Ramos (cell line): ENCODE measurements around the gene CRYBG1.
"Not testable (repeated sequence)": the region's sequence is repeated elsewhere in the genome, so short reads cannot be mapped to it uniquely, and the experiment has no call there.

Source experiments
- in situ Hi-C: fragments of 300-500 bp; cut with MboI; formaldehyde crosslinking; loops from one replicate; pipeline ENCODE4 v1.14.3; 2022; ENCODE audit warnings: low sequenced_read_pairs; ENCODE audit not compliant: unreplicated experiment

Gene CRYBG1

GRCh38 chr6:106370639-106371038 is 10.1 kb downstream of the CRYBG1 start:
- in situ Hi-C loops, result no loop called here

DNA sequence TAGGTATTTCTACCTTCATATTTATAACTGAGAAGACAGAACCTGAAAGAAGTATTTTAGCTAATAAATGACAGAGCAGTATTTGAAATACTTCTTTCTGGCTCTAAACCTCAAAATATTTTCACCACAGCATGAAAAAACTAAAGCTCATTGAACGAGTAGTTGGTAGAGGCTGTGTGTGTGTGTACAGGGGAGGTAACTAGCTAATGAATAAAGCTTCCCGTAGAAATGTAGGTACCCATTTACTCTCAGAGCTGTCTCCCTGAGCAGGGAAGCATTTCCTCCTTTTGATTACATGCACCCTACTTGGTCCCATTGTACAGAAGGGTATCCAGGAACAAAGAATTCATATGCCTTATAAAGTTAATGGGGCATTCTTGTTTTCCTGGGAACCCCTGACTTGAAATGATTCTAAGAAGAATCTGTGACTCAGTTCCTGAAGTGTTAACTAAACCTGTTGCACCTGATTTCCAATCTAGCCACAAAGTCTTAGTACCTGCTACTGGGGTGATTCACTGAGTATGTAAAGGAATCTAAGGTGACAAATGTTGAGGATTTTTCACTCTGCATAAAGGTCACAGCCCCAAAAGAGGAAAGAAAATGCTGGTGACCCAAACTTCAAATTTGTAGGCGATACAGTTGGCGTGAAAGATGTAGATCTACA is 12.5 kb downstream of the CRYBG1 start:
- in situ Hi-C loops, result no loop called here

DNA sequence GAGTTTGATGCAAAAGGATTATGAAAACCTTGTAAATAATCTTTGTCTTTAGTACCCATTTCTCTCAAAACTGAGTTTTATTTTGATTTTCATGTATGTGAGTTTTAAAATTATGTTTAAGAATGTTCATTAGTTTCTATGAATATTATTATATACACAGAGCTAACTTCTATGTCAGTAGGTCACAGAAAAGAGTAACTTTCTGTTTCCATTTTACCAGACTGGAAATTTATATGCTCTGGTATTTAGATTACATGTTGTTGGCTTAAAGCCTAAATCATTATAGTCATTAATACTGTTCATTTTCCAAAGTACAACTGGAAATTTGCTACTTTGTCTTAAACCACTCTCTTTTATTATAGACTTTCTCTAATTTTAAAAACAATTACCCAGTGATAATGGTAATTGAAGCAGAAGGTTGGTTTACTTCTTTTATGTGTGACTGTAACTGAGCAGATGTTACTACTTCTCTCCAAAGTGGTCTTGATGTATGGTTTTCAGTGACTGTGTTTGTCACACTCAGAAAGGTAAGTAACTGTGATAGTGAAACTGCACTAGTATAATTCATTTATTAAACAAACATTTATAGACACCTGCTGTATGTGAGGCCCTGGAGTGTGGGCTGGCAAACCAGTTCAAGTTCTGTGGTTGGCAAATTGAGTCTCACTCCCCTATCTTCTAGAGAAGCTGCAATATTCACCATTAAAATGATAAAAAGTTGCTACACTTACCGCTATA is 13.2 kb downstream of the CRYBG1 start:
- in situ Hi-C loops, result no loop called here

GRCh38 chr6:106377061-106377540 is 16.6 kb downstream of the CRYBG1 start:
- in situ Hi-C loops, result no loop called here

DNA sequence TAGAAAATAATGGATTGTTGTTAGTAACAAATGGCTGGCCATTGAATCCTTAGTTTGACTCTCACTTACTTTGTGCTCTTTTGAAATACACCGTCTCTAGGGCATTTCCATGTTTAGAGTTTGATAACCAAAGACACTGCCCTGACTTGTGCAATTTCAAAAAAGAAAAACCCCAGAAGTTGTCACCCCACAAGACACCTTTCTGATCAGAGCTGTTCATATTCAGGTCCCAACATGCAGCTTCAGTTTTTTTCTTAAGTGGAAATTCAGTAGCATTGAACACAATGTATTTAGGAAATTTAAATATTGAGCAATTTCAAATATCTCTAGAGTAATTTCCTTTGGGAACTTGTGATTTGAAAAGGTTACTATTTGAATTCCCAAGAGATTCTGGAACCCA is 19.4 kb downstream of the CRYBG1 start:
- in situ Hi-C loops, result no loop called here

- in situ Hi-C loops, result no loop called here
These were observed 19.9 kb downstream of the CRYBG1 start for GRCh38 chr6:106380407-106380806.

GRCh38 chr6:106381223-106381622 is 20.7 kb downstream of the CRYBG1 start:
- in situ Hi-C loops, result no loop called here

GRCh38 chr6:106381881-106382280 is 21.4 kb downstream of the CRYBG1 start:
- in situ Hi-C loops, result no loop called here

GRCh38 chr6:106383573-106383972 is 23.1 kb downstream of the CRYBG1 start:
- in situ Hi-C loops, result no loop called here

DNA sequence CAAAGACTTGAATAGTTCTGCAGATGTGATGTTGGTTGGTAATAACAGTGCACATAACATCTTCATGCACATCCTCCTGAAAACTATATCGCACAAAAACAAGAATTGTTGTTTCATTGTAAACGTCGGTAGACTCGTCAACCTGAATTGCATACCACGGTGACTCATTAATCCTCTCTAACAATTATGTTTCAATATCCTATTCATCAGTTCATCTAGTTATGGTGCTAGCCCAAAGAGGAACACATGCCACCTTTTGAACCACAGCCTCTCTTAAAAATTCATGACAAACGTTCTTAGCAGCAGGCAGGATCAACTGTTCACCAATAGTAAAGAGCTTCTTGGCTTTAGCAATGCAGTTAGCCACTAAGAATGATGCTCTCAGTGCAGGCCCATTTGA is 25.0 kb downstream of the CRYBG1 start:
- in situ Hi-C loops, result no loop called here

- in situ Hi-C loops, result no loop called here
These were observed 27.4 kb downstream of the CRYBG1 start for GRCh38 chr6:106387875-106388274.

GRCh38 chr6:106390088-106390487 is 29.6 kb downstream of the CRYBG1 start:
- in situ Hi-C loops, result no loop called here

DNA sequence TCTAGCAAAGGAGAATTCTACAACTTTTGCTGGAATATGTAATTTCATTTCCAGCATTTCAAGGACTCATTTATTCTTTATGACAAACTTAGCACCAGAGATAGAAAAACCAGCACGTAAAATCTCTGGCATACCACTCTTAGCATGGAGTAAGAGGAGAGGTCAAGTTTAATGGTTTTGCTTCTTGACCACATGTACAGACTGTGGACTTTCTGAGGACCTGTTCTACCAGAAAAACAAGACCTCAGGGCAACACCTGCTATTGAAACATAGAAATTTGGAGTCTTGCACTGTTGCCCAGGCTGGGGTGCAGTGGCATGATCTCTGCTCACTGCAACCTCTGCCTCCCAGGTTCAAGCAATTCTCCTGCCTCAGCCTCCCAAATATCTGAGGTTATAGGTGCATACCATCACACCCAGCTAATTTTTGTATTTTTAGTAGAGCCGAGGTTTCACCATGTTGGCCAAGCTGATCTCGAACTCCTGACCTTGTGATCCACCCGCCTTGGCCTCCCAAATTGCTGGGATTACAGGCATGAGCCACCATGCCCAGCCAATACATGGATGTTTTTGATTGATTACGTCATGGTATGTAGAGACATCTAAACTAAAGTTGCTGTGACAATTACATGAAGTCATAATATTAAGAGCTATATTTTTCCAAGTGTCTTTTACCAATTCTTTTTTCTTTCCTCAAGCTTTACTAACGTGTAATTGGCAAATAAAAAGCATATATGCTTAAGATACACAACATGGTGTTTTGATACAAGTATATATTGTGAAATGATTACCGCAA is 36.1 kb downstream of the CRYBG1 start:
- in situ Hi-C loops, result no loop called here

GRCh38 chr6:106397431-106397830 is 36.9 kb downstream of the CRYBG1 start:
- in situ Hi-C loops, result no loop called here

GRCh38 chr6:106398621-106399020 is 38.1 kb downstream of the CRYBG1 start:
- in situ Hi-C loops, result no loop called here

GRCh38 chr6:106405044-106405443 is 44.5 kb downstream of the CRYBG1 start:
- in situ Hi-C loops, result not testable (repeated sequence)

- in situ Hi-C loops, result no loop called here
These were observed 50.5 kb downstream of the CRYBG1 start for GRCh38 chr6:106411056-106411455.

- in situ Hi-C loops, result no loop called here
These were observed 51.2 kb downstream of the CRYBG1 start for GRCh38 chr6:106411643-106412200.

GRCh38 chr6:106413016-106413415 is 52.5 kb downstream of the CRYBG1 start:
- in situ Hi-C loops, result no loop called here

GRCh38 chr6:106413722-106414121 is 53.2 kb downstream of the CRYBG1 start:
- in situ Hi-C loops, result no loop called here

DNA sequence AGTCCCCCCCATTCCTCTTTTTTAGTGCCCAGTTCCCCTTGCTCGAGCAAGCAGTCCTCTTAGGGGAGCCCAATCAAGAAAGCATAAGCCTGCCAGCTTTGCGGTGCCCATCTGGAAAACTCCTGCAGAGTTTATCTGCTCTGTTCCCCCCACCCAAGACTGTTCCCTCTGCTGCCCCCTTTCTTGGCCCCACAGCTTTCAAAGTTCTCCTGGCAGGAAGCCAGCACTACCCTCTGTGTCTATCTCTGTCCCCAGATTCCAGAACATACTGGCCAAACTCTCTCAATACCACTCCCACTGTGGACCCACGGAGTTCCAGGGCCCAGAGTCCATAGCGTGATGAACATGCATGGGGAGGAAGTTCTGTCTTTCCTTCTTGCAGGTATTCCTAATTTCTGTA is 55.4 kb downstream of the CRYBG1 start:
- in situ Hi-C loops, result no loop called here
